Dermis microvascular lymphatic vessel endothelial cell (primary cell): ENCODE results near the gene PSMB8. TPM values are rescaled to one million over a fixed set of nuclear protein-coding genes. Genes with fewer than 3 reads are reported as not detected.
"Not testable (repeated sequence)": the region's sequence is repeated elsewhere in the genome, so short reads cannot be mapped to it uniquely, and the experiment has no call there.

Experiments used
- DNase-seq, 2 donors: peaks; one replicate each; pipeline versions ENCODE4 v3.0.0 to v3.0.0-alpha.2; 2010; ENCODE audit warnings: low read depth in 2 of 2
- total RNA-seq: library from RNA; depleted of rRNA; stranded (reverse); fragments of >200 nt; gene quantifications from 2 replicates; pipeline ENCODE4 v1.2.1, GENCODE V29; 2014

The PSMB8 gene
- total RNA-seq, 1 donor from 2014 or later, result 57.3 TPM

DNA sequence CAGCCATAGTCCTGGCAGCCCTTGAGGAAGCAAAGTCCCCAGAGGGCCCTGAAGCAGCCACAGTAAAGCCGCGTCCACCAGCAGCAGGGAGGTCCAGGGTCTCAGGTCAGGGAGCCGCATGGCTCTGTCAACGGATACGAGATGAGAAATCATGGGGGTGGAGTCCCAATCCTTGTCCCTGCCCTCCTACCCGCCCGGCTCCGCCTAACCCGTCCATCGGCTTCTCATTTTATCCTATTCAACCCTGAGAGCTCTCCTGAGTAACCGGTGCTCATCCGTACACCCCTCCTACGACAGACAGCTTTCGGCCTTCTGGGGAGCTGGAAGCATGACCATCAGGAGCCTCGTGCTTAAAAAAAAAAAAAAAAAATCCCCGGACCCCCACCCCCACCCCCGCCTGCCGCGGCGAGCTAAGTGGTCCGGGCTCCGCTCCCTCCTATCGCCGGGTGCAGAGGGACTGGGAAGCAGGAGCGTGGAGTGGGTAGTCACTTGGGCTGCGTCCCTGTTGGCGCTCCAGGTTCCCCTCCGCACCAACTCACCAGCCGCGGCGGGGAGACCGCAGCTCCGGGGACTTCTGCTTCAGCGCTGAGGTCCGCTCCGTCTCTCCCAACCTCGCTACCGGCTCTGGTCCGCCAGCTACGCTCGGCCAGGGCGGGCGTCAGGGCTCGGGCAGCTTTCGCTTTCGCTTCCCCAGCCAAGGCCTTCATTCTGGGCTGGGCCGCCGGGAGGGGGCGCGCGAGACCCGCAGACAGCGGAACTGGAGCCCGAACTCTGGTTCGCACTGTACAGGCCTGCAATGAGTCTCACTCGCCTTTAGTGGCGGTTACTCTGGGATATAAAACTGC, 5.5 kb downstream of the PSMB8 start, which contains the start of gene TAP2:
Gene TAP2 (minus strand): TSS at position 626 of the 845 bp plus-strand sequence. CDS start 506 bp downstream, at position 120.
- DNase-seq, result peak; percentile 81 to 93

- DNase-seq, result no peak
These were observed 6.2 kb downstream of the PSMB8 start for GRCh38 chr6:32837651-32838113.

DNA sequence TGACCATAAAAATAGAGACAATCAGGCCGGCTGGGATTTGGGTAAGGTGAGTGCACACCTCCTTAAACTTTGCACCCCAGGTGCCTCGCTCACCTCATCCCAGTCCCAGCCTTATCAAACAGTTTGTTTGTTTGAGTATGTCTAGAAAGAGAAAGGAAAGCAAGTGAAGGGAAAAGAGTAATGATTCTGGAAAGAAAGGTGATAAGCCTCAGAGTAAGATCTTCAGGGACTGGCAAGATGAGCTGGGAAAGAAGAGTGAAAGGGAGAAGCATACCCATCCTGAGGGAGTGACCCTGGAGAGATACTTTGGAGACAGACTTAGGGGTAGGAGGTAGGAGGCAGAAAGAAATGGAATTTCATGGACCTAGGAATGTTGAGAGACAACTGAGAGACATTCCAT, 7.0 kb downstream of the PSMB8 start:
- DNase-seq, result no peak

- DNase-seq, result no peak
These were observed 8.5 kb downstream of the PSMB8 start for GRCh38 chr6:32835167-32835893.

- DNase-seq, result no peak
These were observed 10.2 kb downstream of the PSMB8 start for GRCh38 chr6:32833664-32834063.

- no peak for DNase-seq
These were observed 11.3 kb downstream of the PSMB8 start for GRCh38 chr6:32832535-32832934.

GRCh38 chr6:32830936-32831335, 12.9 kb downstream of the PSMB8 start:
- no peak for DNase-seq

DNA sequence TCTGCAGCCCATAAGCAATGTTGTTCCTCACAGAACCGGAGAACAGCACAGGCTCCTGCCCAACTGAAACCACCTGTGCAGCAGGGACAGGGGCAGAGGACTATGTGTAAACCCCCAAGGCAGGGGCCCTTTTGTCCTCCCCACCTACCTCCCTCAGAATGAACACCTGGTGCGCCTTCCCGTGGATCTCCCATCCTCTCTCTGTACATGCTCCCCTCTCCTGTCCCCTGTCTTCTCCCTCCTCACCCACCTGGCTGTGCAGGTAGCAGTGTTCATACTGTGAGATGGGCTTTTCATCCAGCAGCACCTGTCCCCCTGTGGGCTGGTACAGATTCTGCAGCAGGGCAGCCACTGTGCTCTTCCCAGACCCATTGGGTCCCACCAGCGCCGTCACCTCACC, 13.8 kb downstream of the PSMB8 start:
- no peak for DNase-seq

GRCh38 chr6:32829495-32829894, 14.4 kb downstream of the PSMB8 start:
- no peak for DNase-seq

- DNase-seq, result no peak
These were observed 16.8 kb downstream of the PSMB8 start for GRCh38 chr6:32827025-32827424.

DNA sequence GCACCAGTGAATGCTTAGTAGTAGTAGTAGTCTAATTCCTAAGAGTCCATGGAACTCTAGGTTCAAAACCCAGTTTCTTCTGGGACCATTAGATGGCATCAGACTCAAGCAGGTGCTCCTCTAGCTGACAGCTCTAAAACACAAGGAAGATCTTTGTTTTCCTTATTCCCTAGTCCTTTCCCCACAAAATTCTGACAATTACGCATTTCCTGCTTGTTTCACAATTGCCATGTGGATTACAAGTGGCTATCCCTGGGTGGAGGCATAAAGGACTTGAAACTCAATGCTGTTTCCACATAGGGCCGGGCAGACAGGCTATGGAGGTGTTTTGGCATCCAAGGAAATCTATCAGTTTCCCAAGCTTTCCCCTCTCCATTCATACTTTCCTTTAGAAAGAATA, 17.9 kb downstream of the PSMB8 start:
- DNase-seq, result peak in 1 of 2 donors; percentile 42

DNA sequence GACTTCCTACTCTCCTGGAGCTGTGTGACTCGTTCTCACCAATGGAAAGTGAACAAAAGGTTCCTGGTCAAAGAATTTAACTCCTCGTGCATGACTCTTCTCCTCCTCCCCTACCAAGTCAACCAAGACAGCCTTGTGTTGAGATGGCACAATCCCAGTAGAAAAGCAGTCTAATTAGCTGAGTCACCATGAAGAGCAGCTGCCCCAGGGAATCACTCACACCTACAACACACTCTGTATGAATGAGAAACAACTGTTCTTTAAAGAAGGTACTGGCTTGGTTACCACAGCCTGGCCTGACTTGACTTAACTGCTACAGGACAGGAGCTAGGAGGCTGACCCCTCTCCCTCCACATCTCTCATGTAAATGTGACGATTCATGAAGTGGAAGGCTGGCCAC, 24.1 kb downstream of the PSMB8 start:
- no peak for DNase-seq

DNA sequence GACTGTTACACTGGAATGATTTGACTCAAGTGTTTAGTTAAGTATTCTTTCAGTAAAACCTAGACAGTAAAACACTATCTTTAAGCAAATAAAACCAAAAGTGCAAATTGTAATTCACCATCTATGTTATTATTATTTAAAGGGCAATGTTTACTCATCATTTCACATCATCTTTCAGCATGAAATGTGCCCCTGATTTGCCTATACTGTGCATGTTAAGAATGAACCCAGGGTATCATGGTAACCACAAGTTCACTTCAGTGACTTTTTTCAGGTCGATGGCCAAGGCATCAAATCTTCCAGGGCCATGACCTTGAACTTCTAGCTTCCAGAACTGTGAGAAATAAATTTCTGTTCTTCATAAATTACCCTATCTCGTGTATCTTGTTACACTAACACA, 25.0 kb downstream of the PSMB8 start:
- DNase-seq, result no peak

DNA sequence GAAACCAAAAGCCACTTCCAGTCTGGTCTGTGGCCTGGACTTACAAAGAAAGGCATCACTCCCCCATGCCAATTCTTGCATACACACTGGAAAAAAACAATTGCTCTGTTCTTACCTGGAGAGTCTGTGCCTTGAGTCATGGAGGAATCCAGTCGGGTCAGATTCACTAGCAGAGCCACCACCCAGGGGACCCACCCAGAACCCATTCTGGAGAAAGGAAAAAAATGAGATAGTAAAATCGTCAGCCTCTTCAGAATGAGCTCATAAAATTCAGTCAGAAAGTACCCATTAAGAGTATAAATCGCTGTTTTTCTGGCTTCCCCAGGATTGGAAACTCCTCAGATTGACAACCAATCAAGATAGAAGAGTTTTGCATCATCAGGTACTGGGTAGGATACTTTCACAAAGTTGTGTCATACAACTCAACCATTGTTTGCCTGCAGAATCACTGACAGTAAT, 27.1 kb downstream of the PSMB8 start, which contains the start of gene HLA-DOB:
Gene HLA-DOB (minus strand): TSS at position 257 of the 459 bp plus-strand sequence. CDS start 51 bp downstream, at position 206.
- DNase-seq, result peak; percentile 41 to 62

GRCh38 chr6:32815996-32816395, 27.9 kb downstream of the PSMB8 start:
- no peak for DNase-seq

- DNase-seq, result no peak
These were observed 28.7 kb downstream of the PSMB8 start for GRCh38 chr6:32815115-32815514.

- no peak for DNase-seq
These were observed 29.7 kb downstream of the PSMB8 start for GRCh38 chr6:32814145-32814544.

DNA sequence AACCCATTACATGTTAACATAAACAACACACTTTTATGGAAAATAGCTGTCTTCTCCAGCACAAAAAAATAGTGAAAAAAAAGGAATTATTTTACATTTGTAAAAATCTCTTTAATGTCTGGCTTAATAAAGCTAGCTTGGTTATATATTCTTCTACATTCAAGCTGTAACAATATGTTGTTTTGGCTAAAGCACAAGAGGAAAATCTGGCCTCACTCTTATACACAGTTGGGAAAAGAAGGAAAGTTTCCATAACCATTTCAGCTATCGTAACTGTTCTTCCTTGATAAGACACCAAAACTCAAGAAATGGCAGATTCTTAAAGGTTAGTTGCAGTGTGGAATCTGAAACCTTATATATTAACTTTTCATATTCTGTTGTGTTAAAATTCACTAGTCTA, 34.7 kb downstream of the PSMB8 start:
- DNase-seq, result no peak

GRCh38 chr6:32807020-32807580, 36.7 kb downstream of the PSMB8 start:
- DNase-seq, result no peak

DNA sequence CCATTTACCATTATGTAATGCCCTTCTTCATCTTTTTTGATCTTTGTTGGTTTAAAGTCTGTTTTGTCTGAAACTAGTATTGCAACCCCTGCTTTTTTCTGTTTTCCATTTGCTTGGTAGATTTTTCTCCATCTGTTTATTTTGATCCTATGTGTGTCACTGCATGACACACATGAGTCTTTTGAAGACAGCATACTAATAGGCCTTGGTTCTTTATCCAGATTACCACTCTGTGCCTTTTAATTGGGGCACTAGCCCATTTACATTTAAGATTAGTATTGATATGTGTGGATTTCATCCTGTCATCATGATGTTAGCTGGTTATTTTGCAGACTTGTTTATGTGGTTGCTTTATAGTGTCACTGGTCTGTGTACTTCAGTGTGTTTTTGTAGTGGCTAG, 38.4 kb downstream of the PSMB8 start:
- DNase-seq, result not testable (repeated sequence)

DNA sequence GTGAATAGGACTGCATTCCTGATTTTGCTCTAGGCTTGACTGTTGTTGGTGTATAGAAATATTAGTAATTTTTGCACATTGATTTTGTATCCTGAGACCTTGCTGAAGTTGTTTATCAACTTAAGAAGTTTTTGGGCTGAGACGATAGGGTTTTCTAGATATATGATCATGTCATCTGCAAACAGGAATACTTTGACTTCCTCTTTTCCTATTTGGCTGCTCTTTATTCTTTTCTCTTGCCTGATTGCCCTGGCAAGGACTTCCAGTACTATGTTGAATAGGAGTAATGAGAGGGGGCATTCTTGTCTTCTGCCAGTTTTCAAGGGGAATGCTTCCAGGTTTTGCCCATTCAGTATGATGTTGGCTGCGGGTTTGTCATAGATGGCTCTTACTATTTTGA, 40.4 kb downstream of the PSMB8 start:
- DNase-seq, result no peak

GRCh38 chr6:32799740-32800139, 44.1 kb downstream of the PSMB8 start:
- DNase-seq, result no peak
